Breast epithelium (tissue), 3 donors: ENCODE results near the gene GJD2.

Experiments used
- POLR2A ChIP-seq: fragments of 450-650 bp; IDR thresholded peaks from one replicate; pipeline ENCODE4 v1.6.1; 2016; ENCODE audit warnings: antibody characterized with exemption, mild to moderate bottlenecking, moderate library complexity
- POLR2AphosphoS5 ChIP-seq, 3 donors: sonication (generic); formaldehyde crosslinking; IDR thresholded peaks; one replicate each; pipeline ENCODE4 v1.6.1; 2017; ENCODE audit warnings: antibody characterized with exemption in 3 of 3
- TF ChIP-seq, protein P1 (sequence below), 3 donors: fragments of 450-650 bp; IDR thresholded peaks; one replicate each; pipeline ENCODE4 v1.5.1; 2016 to 2017; ENCODE audit warnings: antibody characterized with exemption in 3 of 3, mild to moderate bottlenecking in 3 of 3, moderate library complexity in 3 of 3

GRCh38 chr15:34772312-34772711, 17.5 kb upstream of the GJD2 start:
- TF ChIP-seq POLR2AphosphoS5 (IDR thresholded peaks at IDR 0.05) (no peak), POLR2A (no peak)
- TF ChIP-seq, protein P1, sequence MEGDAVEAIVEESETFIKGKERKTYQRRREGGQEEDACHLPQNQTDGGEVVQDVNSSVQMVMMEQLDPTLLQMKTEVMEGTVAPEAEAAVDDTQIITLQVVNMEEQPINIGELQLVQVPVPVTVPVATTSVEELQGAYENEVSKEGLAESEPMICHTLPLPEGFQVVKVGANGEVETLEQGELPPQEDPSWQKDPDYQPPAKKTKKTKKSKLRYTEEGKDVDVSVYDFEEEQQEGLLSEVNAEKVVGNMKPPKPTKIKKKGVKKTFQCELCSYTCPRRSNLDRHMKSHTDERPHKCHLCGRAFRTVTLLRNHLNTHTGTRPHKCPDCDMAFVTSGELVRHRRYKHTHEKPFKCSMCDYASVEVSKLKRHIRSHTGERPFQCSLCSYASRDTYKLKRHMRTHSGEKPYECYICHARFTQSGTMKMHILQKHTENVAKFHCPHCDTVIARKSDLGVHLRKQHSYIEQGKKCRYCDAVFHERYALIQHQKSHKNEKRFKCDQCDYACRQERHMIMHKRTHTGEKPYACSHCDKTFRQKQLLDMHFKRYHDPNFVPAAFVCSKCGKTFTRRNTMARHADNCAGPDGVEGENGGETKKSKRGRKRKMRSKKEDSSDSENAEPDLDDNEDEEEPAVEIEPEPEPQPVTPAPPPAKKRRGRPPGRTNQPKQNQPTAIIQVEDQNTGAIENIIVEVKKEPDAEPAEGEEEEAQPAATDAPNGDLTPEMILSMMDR (IDR thresholded peaks at IDR 0.05): no peak
